Stimulated activated effector memory CD8-positive, alpha-beta T cell treated with anti-CD3 and anti-CD28 coated beads, Interleukin-12 subunit alpha, Interleukin-12 subunit beta, amount 100 ng/mL, for 72 hours (primary cell): Measurements from ENCODE around the gene DCP1B.
"Not testable (repeated sequence)": the region's sequence is repeated elsewhere in the genome, so short reads cannot be mapped to it uniquely, and the experiment has no call there.

Experiments used
- ATAC-seq: fragments of 150-1000 bp; cut with Tn5 transposase; 2 replicates; pipeline ENCODE4 v1.10.0; 2021
- DNase-seq, 2 donors: peaks; one replicate each; pipeline ENCODE4 v3.0.0; 2021 to 2022; ENCODE audit warnings: low spot score in 2 of 2
- H3K27ac Mint-ChIP-seq: one replicate; pipeline ENCODE4 v1.8.0; 2022; ENCODE audit warnings: mild to moderate bottlenecking, mixed read lengths
- H3K36me3 Mint-ChIP-seq: one replicate; pipeline ENCODE4 v1.8.0; 2022; ENCODE audit warnings: mild to moderate bottlenecking, mixed read lengths
- H3K4me1 Mint-ChIP-seq: one replicate; pipeline ENCODE4 v1.8.0; 2022; ENCODE audit warnings: mixed read lengths
- H3K4me3 Mint-ChIP-seq: one replicate; pipeline ENCODE4 v1.8.0; 2022; ENCODE audit warnings: mild to moderate bottlenecking, mixed read lengths
- H3K9me3 Mint-ChIP-seq: one replicate; pipeline ENCODE4 v1.8.0; 2022; ENCODE audit warnings: mixed read lengths

The DCP1B gene

GRCh38 chr12:1966561-1967226 is 37.6 kb downstream of the DCP1B start:
- Mint-ChIP-seq H3K4me1 (no peaks in the 10 kb centered on the region), H3K36me3 (peaks cover 49% of the 10 kb centered on the region), H3K9me3 (no peaks in the 10 kb centered on the region), H3K4me3 (no peak overlapping the region), H3K27ac (no peak overlapping the region)
- DNase-seq (no peak), ATAC-seq (no peak)

- no peak overlapping the region for H3K27ac Mint-ChIP-seq
Measured at GRCh38 chr12:1965916-1966315, 38.3 kb downstream of the DCP1B start.

GRCh38 chr12:1962051-1963020 is 41.9 kb downstream of the DCP1B start:
- ATAC-seq (no peak), DNase-seq (no peak)
- Mint-ChIP-seq H3K27ac (peak overlapping the region; percentile 7), H3K36me3 (peaks cover 57% of the 10 kb centered on the region), H3K9me3 (no peaks in the 10 kb centered on the region), H3K4me1 (peaks cover 4% of the 10 kb centered on the region), H3K4me3 (no peak overlapping the region)

More at GRCh38 chr12:1965916-1966315, 38.3 kb downstream of the DCP1B start:
- H3K4me1 Mint-ChIP-seq: no peaks in the 10 kb centered on the region
- no peak for DNase-seq
- peaks cover 52% of the 10 kb centered on the region for H3K36me3 Mint-ChIP-seq
- ATAC-seq: no peak
- H3K4me3 Mint-ChIP-seq: no peak overlapping the region
- no peaks in the 10 kb centered on the region for H3K9me3 Mint-ChIP-seq

GRCh38 chr12:1956716-1957115 is 47.5 kb downstream of the DCP1B start:
- ATAC-seq: no peak
- Mint-ChIP-seq H3K27ac (no peak overlapping the region), H3K9me3 (no peaks in the 10 kb centered on the region), H3K36me3 (peaks cover 51% of the 10 kb centered on the region), H3K4me3 (no peak overlapping the region), H3K4me1 (peaks cover 4% of the 10 kb centered on the region)
- DNase-seq: no peak

GRCh38 chr12:1949771-1950470 is 54.3 kb downstream of the DCP1B start:
- Mint-ChIP-seq H3K4me3 (no peak overlapping the region), H3K9me3 (no peaks in the 10 kb centered on the region), H3K4me1 (no peaks in the 10 kb centered on the region), H3K36me3 (peaks cover 64% of the 10 kb centered on the region), H3K27ac (no peak overlapping the region)
- ATAC-seq (no peak), DNase-seq (peak in 1 of 2 donors; percentile 41)

- Mint-ChIP-seq H3K36me3 (peaks cover 56% of the 10 kb centered on the region), H3K9me3 (no peaks in the 10 kb centered on the region), H3K4me3 (no peak overlapping the region), H3K27ac (no peak overlapping the region), H3K4me1 (peaks cover 3% of the 10 kb centered on the region)
- ATAC-seq (no peak), DNase-seq (no peak)
Measured at GRCh38 chr12:1948883-1949282, 55.4 kb downstream of the DCP1B start.

- Mint-ChIP-seq H3K4me3 (no peak overlapping the region), H3K27ac (no peak overlapping the region), H3K4me1 (peaks cover 15% of the 10 kb centered on the region), H3K9me3 (no peaks in the 10 kb centered on the region), H3K36me3 (peaks cover 48% of the 10 kb centered on the region)
- DNase-seq: no peak
- ATAC-seq: no peak
Measured at GRCh38 chr12:1947081-1947480, 57.2 kb downstream of the DCP1B start.

- H3K36me3 Mint-ChIP-seq: peaks cover 47% of the 10 kb centered on the region
- no peaks in the 10 kb centered on the region for H3K9me3 Mint-ChIP-seq
- ATAC-seq (no peak), DNase-seq (peak in 1 of 2 donors; percentile 38)
- H3K4me3 Mint-ChIP-seq: no peak overlapping the region
- H3K4me1 Mint-ChIP-seq: peaks cover 15% of the 10 kb centered on the region
- H3K27ac Mint-ChIP-seq: no peak overlapping the region
Measured at GRCh38 chr12:1946296-1946695, 58.0 kb downstream of the DCP1B start.

- Mint-ChIP-seq H3K4me1 (peaks cover 15% of the 10 kb centered on the region), H3K36me3 (peaks cover 52% of the 10 kb centered on the region)
- H3K27ac Mint-ChIP-seq, H3K9me3 Mint-ChIP-seq, ATAC-seq, DNase-seq, H3K4me3 Mint-ChIP-seq: not testable (repeated sequence)
Measured at GRCh38 chr12:1945502-1945901, 58.8 kb downstream of the DCP1B start.

- Mint-ChIP-seq H3K27ac (no peak overlapping the region), H3K4me1 (peaks cover 15% of the 10 kb centered on the region), H3K9me3 (no peaks in the 10 kb centered on the region), H3K36me3 (peaks cover 41% of the 10 kb centered on the region), H3K4me3 (no peak overlapping the region)
- peak; percentile 94 for ATAC-seq
- peak; percentile 86 to 90 for DNase-seq
Measured at GRCh38 chr12:1939801-1940607, 64.3 kb downstream of the DCP1B start.

- peaks cover 15% of the 10 kb centered on the region for H3K4me1 Mint-ChIP-seq
- H3K4me3 Mint-ChIP-seq: no peak overlapping the region
- H3K9me3 Mint-ChIP-seq: no peaks in the 10 kb centered on the region
- ATAC-seq: no peak
- peaks cover 38% of the 10 kb centered on the region for H3K36me3 Mint-ChIP-seq
- DNase-seq: no peak
- no peak overlapping the region for H3K27ac Mint-ChIP-seq
Measured at GRCh38 chr12:1939331-1939730, 64.9 kb downstream of the DCP1B start.

GRCh38 chr12:1937481-1938224 is 66.6 kb downstream of the DCP1B start:
- ATAC-seq: no peak
- H3K36me3 Mint-ChIP-seq: peaks cover 27% of the 10 kb centered on the region

GRCh38 chr12:1936406-1937320 is 67.6 kb downstream of the DCP1B start:
- H3K9me3 Mint-ChIP-seq: no peaks in the 10 kb centered on the region
- H3K36me3 Mint-ChIP-seq: peaks cover 24% of the 10 kb centered on the region
- DNase-seq (no peak), ATAC-seq (no peak)
- peaks cover 9% of the 10 kb centered on the region for H3K4me1 Mint-ChIP-seq
- no peak overlapping the region for H3K27ac Mint-ChIP-seq
- no peak overlapping the region for H3K4me3 Mint-ChIP-seq

More at GRCh38 chr12:1937481-1938224, 66.6 kb downstream of the DCP1B start:
- no peaks in the 10 kb centered on the region for H3K4me1 Mint-ChIP-seq
- no peak overlapping the region for H3K27ac Mint-ChIP-seq
- no peaks in the 10 kb centered on the region for H3K9me3 Mint-ChIP-seq
- no peak for DNase-seq
- H3K4me3 Mint-ChIP-seq: no peak overlapping the region
